Sigmoid colon (tissue), 4 donors: ENCODE results near the gene FBXL17.

Source experiments
- CTCF ChIP-seq, 4 experiments: fragments of 450-650 bp in 3 of 4; fragments of 200-600 bp in 1 of 4; IDR thresholded peaks; one replicate each; pipeline ENCODE4 v1.5.1; 2016 to 2019; ENCODE audit warnings: antibody characterized with exemption in 4 of 4, mild to moderate bottlenecking in 3 of 4, moderate library complexity in 2 of 4
- EP300 ChIP-seq, 4 donors: sonication (generic); formaldehyde crosslinking; IDR thresholded peaks; one replicate each; pipeline ENCODE4 v1.6.1; 2017; ENCODE audit warnings: antibody characterized with exemption in 4 of 4
- POLR2A ChIP-seq, 2 donors: fragments of 450-650 bp; IDR thresholded peaks; one replicate each; pipeline ENCODE4 v1.6.1; 2016; ENCODE audit warnings: antibody characterized with exemption in 2 of 2, mild to moderate bottlenecking in 2 of 2, moderate library complexity in 2 of 2
- POLR2AphosphoS5 ChIP-seq, 4 donors: sonication (generic); formaldehyde crosslinking; IDR thresholded peaks; one replicate each; pipeline ENCODE4 v1.6.1; 2017; ENCODE audit warnings: antibody characterized with exemption in 4 of 4

GRCh38 chr5:108144332-108144731 is 237.6 kb downstream of the FBXL17 start:
- TF ChIP-seq CTCF (IDR thresholded peaks at IDR 0.05): no peak
- no peak for TF ChIP-seq POLR2A (IDR thresholded peaks at IDR 0.05)
- TF ChIP-seq EP300 (IDR thresholded peaks at IDR 0.05): no peak
- TF ChIP-seq POLR2AphosphoS5 (IDR thresholded peaks at IDR 0.05): no peak
